Activated CD8-positive, alpha-beta T cell treated with anti-CD3 and anti-CD28 coated beads, Interleukin-2, amount 10 ng/mL, durations not matched to agents 7 days and 5 days (primary cell): ENCODE results near the gene ENDOV. TPM values are rescaled to one million over a fixed set of nuclear protein-coding genes. Genes with fewer than 3 reads are reported as not detected.

Experiments used
- ATAC-seq: fragments of 150-1000 bp; cut with Tn5 transposase; one replicate; pipeline ENCODE4 v1.10.0; 2021; ENCODE audit warnings: moderate library complexity
- CTCF ChIA-PET: fragments of 350-600 bp; sonication (Branson Sonifier 250); formaldehyde crosslinking; loops from one replicate; lab custom pipeline; 2021; ENCODE audit warnings: antibody characterized with exemption; lab: Charles Lee
- POLR2A ChIA-PET: fragments of 350-600 bp; sonication (Branson Sonifier 250); formaldehyde crosslinking; loops from one replicate; lab custom pipeline; 2021; ENCODE audit warnings: antibody characterized with exemption; lab: Charles Lee
- DNase-seq: peaks from one replicate; pipeline ENCODE4 v3.0.0-alpha.2; 2020
- H3K27ac Mint-ChIP-seq: one replicate; pipeline ENCODE4 v1.8.0; 2021; ENCODE audit warnings: mild to moderate bottlenecking, mixed read lengths
- H3K27me3 Mint-ChIP-seq: one replicate; pipeline ENCODE4 v1.8.0; 2021; ENCODE audit warnings: low read depth, mixed read lengths
- H3K36me3 Mint-ChIP-seq: one replicate; pipeline ENCODE4 v1.8.0; 2021; ENCODE audit warnings: low read depth, mixed read lengths
- H3K4me1 Mint-ChIP-seq: one replicate; pipeline ENCODE4 v1.8.0; 2021; ENCODE audit warnings: low read depth, mixed read lengths
- H3K4me3 Mint-ChIP-seq: one replicate; pipeline ENCODE4 v1.8.0; 2021; ENCODE audit warnings: mild to moderate bottlenecking, mixed read lengths
- H3K9me3 Mint-ChIP-seq: one replicate; pipeline ENCODE4 v1.8.0; 2022; ENCODE audit warnings: mixed read lengths; ENCODE audit not compliant: insufficient read depth
- total RNA-seq, 2 experiments: library from RNA; stranded (reverse); gene quantifications; one replicate each; pipeline ENCODE4 v1.2.3, GENCODE V29; 2021

The ENDOV gene
- total RNA-seq, 2 experiments from 2014 or later, result 15.7 to 18.7 TPM

- no peak for DNase-seq
- CTCF ChIA-PET, result no interaction called here
- Mint-ChIP-seq H3K4me1 (peaks cover 2% of the 10 kb centered on the region), H3K9me3 (no peaks in the 10 kb centered on the region), H3K27ac (no peak overlapping the region), H3K4me3 (no peak overlapping the region), H3K27me3 (peaks cover 3% of the 10 kb centered on the region), H3K36me3 (no peaks in the 10 kb centered on the region)
- POLR2A ChIA-PET, result no interaction called here
- no peak for ATAC-seq
Measured at GRCh38 chr17:80446645-80447405, 31.9 kb downstream of the ENDOV start.

GRCh38 chr17:80447790-80448189, 32.8 kb downstream of the ENDOV start:
- H3K27me3 Mint-ChIP-seq, result peaks cover 2% of the 10 kb centered on the region
- no peaks in the 10 kb centered on the region for H3K36me3 Mint-ChIP-seq
- ATAC-seq (no peak), DNase-seq (no peak)
- ChIA-PET POLR2A (no interaction called here), CTCF (no interaction called here)
- H3K4me1 Mint-ChIP-seq, result peaks cover 2% of the 10 kb centered on the region
- H3K9me3 Mint-ChIP-seq, result no peaks in the 10 kb centered on the region
- no peak overlapping the region for H3K4me3 Mint-ChIP-seq
- H3K27ac Mint-ChIP-seq, result no peak overlapping the region

- no peaks in the 10 kb centered on the region for H3K27me3 Mint-ChIP-seq
- POLR2A ChIA-PET, result no interaction called here
- no peaks in the 10 kb centered on the region for H3K36me3 Mint-ChIP-seq
- H3K27ac Mint-ChIP-seq, result no peak overlapping the region
- ATAC-seq (no peak), DNase-seq (no peak)
- no peaks in the 10 kb centered on the region for H3K9me3 Mint-ChIP-seq
- H3K4me1 Mint-ChIP-seq, result peaks cover 15% of the 10 kb centered on the region
- H3K4me3 Mint-ChIP-seq, result no peak overlapping the region
- CTCF ChIA-PET, result no interaction called here
Measured at GRCh38 chr17:80449194-80449929, 34.4 kb downstream of the ENDOV start.

- Mint-ChIP-seq H3K4me3 (no peak overlapping the region), H3K4me1 (peaks cover 16% of the 10 kb centered on the region), H3K27me3 (no peaks in the 10 kb centered on the region), H3K36me3 (no peaks in the 10 kb centered on the region), H3K27ac (no peak overlapping the region), H3K9me3 (no peaks in the 10 kb centered on the region)
- ATAC-seq (no peak), DNase-seq (no peak)
- ChIA-PET POLR2A (no interaction called here), CTCF (no interaction called here)
Measured at GRCh38 chr17:80449930-80450576, 35.1 kb downstream of the ENDOV start.

DNA sequence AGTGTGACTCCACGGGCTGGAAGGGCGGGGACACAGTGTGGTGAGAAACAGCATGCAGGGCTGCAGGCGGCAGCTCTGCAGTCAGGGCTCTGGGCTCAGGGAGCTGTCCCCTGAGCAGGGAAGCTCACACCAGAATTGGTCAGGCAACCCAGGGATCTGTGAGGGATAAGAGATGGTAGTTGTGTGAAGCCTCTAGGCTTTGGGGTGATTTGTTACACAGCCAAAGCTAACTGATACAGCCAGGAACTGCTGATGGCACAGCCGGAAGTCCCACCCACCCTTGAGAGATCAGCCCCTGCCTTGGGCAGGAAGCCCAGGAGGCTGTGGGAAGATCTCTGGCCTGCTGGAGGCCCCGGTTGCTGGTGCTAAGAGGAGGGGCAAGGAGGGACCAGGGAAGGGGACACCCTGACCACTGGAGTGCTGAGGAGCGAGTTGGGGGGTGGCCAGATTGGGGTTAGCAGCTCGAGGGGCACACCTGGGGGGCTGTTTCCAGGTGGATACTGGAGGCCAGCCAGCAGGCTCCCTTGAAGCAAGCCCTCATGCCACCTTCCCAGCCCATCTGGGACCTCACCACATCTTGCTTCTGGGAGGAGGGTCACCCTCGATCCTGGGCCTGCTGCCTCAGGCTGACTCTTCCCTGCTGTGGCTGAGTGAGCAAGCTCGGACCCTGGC, 36.3 kb downstream of the ENDOV start:
- Mint-ChIP-seq H3K4me1 (peaks cover 27% of the 10 kb centered on the region), H3K4me3 (no peak overlapping the region), H3K27ac (no peak overlapping the region), H3K9me3 (no peaks in the 10 kb centered on the region), H3K27me3 (no peaks in the 10 kb centered on the region), H3K36me3 (no peaks in the 10 kb centered on the region)
- no peak for DNase-seq
- ChIA-PET POLR2A (interaction anchor here (0.7 to 0.9 kb wide), 2 partner anchors 78 to 213 kb away, joined by 3 read pairs; no protein-coding TSS in a partner anchor), CTCF (no interaction called here)
- ATAC-seq, result no peak

DNA sequence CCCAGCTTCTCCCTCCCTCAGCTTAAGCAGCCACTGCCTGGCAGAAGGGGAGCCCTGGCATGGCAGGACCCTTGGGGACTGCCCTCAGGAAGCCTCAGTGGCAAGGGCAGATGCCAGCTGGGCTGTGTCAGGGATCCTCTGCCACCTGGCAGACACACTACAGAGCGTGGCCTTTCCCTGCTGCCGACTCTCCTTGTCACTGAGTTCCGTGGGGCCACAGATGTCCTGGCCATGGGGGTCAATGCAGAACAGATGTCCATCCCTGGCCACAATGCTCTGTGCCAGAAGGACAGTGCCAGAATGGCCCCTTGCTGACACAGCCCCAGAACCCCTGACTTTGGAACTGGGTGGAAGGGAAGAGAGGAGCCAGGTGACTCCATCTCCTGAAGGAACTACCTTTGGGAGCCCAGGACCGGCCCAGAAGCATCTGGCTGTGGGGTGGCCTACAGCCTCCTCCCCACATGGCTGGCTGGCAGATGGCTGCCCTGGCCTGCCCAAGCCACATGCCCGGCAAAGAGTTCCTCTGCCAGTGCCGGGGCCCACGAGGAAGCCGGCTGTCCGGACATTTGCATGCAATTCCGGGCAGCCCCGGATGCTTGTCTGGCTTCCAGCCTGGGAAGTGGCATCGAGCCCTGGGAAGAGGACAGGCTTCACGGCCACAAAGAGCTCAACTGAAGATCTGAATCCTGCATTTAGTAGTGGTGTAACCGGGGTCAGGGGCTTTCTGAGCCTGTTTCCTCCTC, 37.4 kb downstream of the ENDOV start:
- CTCF ChIA-PET, result no interaction called here

DNA sequence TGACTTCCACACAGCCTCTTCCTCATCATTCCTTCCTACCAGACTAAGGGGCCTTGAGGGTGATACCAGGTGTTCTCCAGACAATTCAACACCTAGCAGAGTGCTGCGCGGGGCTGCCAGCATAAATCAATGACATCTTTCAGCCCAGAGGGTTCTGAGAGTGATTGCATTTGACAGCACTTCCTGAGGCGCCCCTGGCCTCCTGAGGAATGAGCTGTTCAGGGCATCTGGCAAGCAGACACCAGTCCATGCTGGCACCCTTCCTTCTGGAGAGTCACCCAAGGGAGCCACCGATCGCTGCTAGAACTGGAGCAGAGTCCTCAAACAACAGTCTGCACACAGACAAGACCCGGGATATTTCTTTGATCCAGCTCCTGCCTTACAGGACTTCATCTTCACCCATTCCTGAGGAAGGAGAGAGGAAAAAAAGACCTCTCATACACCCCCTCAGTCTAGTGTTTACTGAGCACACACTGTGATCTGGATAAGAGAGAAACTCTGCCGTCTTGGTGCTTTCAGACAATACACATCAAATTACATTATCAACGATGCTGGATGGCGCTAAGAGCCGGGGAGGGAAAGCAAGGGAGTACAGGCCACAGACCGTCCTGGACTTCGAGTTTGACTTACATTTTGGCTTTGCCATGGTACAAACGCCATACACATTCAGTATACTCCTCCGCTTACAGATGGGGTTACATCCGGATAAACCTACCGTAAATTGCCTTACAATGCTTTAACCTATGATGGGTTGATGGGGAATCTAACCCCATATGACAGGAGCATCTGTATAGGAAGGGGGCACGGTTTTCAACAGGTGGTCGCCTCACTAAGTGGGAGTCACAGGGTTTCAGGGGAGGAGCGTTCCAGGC, 38.4 kb downstream of the ENDOV start:
- DNase-seq (no peak), ATAC-seq (no peak)
- peak overlapping the region; percentile 94 for H3K4me3 Mint-ChIP-seq
- H3K4me1 Mint-ChIP-seq, result peaks cover 48% of the 10 kb centered on the region
- peaks cover 3% of the 10 kb centered on the region for H3K27me3 Mint-ChIP-seq
- CTCF ChIA-PET, result interaction anchor here (1.0 kb wide), 1 partner anchor 19 kb away, joined by 3 read pairs; no protein-coding TSS in a partner anchor
- H3K27ac Mint-ChIP-seq, result peak overlapping the region; percentile 98
- H3K9me3 Mint-ChIP-seq, result no peaks in the 10 kb centered on the region
- POLR2A ChIA-PET, result interaction anchor here (0.8 to 2.0 kb wide), 10 partner anchors 11 to 564 kb away, joined by 3 to 22 read pairs (median 4); partner anchors contain the start of gene NPTX1
- H3K36me3 Mint-ChIP-seq, result no peaks in the 10 kb centered on the region

More for the DNA sequence above, 37.4 kb downstream of the ENDOV start:
- Mint-ChIP-seq H3K9me3 (no peaks in the 10 kb centered on the region), H3K27me3 (no peaks in the 10 kb centered on the region), H3K36me3 (no peaks in the 10 kb centered on the region), H3K4me3 (peak overlapping the region; percentile 94), H3K4me1 (peaks cover 38% of the 10 kb centered on the region), H3K27ac (no peak overlapping the region)
- ATAC-seq, result no peak
- POLR2A ChIA-PET, result no interaction called here
- no peak for DNase-seq

- CTCF ChIA-PET, result interaction anchor here (0.8 to 1.6 kb wide), 6 partner anchors 10 to 196 kb away, joined by 3 to 13 read pairs (median 4); no protein-coding TSS in a partner anchor
- Mint-ChIP-seq H3K9me3 (no peaks in the 10 kb centered on the region), H3K27me3 (peaks cover 9% of the 10 kb centered on the region), H3K36me3 (no peaks in the 10 kb centered on the region), H3K4me3 (peak overlapping the region; percentile 94), H3K27ac (peak overlapping the region; percentile 98), H3K4me1 (peaks cover 50% of the 10 kb centered on the region)
- POLR2A ChIA-PET, result interaction anchor here (0.6 to 2.3 kb wide), 25 partner anchors 10 to 641 kb away, joined by 3 to 22 read pairs (median 4); partner anchors contain the start of genes ENDOV, NPTX1 and RPTOR
- ATAC-seq (no peak), DNase-seq (peak; percentile 33)
Measured at GRCh38 chr17:80453998-80454556, 39.1 kb downstream of the ENDOV start.

DNA sequence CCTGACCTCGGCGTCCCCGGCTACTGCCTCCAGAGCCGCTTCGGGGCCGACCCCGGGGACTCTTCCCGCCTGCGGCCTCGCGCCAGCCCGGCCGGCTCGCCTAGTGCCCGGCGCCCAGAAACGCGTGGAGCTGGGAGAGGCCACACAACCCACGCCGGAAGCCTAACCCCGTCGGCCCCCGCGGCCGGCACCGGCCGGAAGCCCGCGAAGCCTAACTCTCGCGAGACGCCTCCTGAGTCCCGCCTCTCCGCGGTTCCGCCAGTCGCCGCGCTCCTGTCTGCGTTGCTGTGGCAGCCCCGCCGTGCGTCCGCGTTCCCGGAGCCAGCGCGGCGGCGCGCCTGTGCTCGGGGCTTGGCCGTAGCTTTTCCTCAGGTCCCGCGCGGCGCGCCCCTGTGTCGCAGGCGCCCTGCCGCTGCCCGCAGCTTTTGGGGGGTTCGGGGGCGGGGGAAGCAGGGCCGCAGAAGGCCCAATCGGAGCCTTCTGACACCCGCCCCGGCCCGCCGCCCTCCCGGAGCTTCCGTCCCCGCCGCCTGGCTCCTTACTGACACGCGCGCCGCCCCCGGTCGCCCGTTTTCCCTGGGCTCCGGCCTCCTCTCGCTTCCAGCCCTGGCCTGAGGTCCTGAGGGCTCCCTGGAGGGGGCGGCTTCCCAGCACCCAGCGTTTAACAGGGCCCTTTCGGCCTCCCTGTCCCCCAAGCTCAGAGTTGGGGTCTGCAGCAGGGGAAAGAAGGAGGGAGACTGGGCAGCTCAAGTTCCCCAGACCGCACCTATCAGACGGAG, 39.8 kb downstream of the ENDOV start:
- H3K36me3 Mint-ChIP-seq, result no peaks in the 10 kb centered on the region
- peak overlapping the region; percentile 94 for H3K4me3 Mint-ChIP-seq
- H3K27me3 Mint-ChIP-seq, result peaks cover 16% of the 10 kb centered on the region
- peaks cover 50% of the 10 kb centered on the region for H3K4me1 Mint-ChIP-seq
- DNase-seq, result peak; percentile 97
- peak overlapping the region; percentile 95 for H3K27ac Mint-ChIP-seq
- ChIA-PET POLR2A (interaction anchor here (0.6 to 2.3 kb wide), 34 partner anchors 9 to 641 kb away, joined by 3 to 22 read pairs (median 4); partner anchors contain the start of genes ENDOV, NPTX1 and RPTOR), CTCF (interaction anchor here (0.8 to 1.6 kb wide), 7 partner anchors 9 to 353 kb away, joined by 3 to 13 read pairs (median 4); partner anchors contain the start of gene GAA)
- no peaks in the 10 kb centered on the region for H3K9me3 Mint-ChIP-seq
- ATAC-seq, result peak; percentile 95
